Liver (tissue), 3 donors: Measurements from ENCODE around the gene NLRP11.

Source experiments
- FOXA1 ChIP-seq: IDR thresholded peaks from 2 replicates; pipeline ENCODE4 v1.6.1; 2016; ENCODE audit warnings: antibody characterized with exemption
- FOXA2 ChIP-seq: IDR thresholded peaks from 2 replicates; pipeline ENCODE4 v1.6.1; 2016; ENCODE audit warnings: antibody characterized with exemption
- RAD21 ChIP-seq, 2 donors: IDR thresholded peaks; 2 replicates each; pipeline ENCODE4 v1.6.1; 2016; ENCODE audit warnings: antibody characterized with exemption in 2 of 2, mild to moderate bottlenecking in 2 of 2
- YY1 ChIP-seq: IDR thresholded peaks from 2 replicates; pipeline ENCODE4 v1.6.1; 2016; ENCODE audit warnings: antibody characterized with exemption, mild to moderate bottlenecking
- TF ChIP-seq, protein P1 (sequence below): fragments of 150-350 bp; IDR thresholded peaks from 2 replicates; pipeline ENCODE4 v1.5.1; 2017; ENCODE audit warnings: improper control_type of control experiment, low read depth, low read length; ENCODE audit not compliant: missing input control
- TF ChIP-seq, protein P2 (sequence below): IDR thresholded peaks from 2 replicates; pipeline ENCODE4 v1.6.1; 2016; ENCODE audit warnings: antibody characterized with exemption, mild to moderate bottlenecking
- TF ChIP-seq, protein P3 (sequence below): IDR thresholded peaks from 2 replicates; pipeline ENCODE4 v1.6.1; 2016; ENCODE audit warnings: antibody characterized with exemption
- TF ChIP-seq, protein P4 (sequence below): IDR thresholded peaks from 2 replicates; pipeline ENCODE4 v1.6.1; 2016; ENCODE audit warnings: antibody characterized with exemption
- donor health status: healthy.
- donor health status: healthy.

DNA sequence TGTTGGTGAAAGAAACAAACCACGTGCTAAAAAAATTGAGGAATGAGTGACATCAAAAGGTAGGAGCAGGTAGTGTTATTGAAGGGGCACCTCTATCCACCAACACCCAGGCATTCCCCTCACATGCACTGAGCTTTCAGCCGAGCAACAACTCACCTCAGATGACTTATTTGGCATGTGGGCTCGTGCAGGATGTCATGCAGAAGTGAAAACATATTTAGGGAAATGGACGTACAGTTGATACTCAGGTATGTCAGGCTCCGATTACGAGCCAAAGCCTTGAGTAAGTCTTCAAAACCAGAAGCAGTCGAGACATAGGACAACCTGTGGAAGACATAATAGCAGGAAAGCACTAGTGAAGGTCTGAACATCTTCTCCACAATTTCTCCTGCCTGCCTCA, 30.4 kb downstream of the NLRP11 start:
- TF ChIP-seq, protein P1, sequence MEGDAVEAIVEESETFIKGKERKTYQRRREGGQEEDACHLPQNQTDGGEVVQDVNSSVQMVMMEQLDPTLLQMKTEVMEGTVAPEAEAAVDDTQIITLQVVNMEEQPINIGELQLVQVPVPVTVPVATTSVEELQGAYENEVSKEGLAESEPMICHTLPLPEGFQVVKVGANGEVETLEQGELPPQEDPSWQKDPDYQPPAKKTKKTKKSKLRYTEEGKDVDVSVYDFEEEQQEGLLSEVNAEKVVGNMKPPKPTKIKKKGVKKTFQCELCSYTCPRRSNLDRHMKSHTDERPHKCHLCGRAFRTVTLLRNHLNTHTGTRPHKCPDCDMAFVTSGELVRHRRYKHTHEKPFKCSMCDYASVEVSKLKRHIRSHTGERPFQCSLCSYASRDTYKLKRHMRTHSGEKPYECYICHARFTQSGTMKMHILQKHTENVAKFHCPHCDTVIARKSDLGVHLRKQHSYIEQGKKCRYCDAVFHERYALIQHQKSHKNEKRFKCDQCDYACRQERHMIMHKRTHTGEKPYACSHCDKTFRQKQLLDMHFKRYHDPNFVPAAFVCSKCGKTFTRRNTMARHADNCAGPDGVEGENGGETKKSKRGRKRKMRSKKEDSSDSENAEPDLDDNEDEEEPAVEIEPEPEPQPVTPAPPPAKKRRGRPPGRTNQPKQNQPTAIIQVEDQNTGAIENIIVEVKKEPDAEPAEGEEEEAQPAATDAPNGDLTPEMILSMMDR, result no peak
- TF ChIP-seq, protein P2, sequence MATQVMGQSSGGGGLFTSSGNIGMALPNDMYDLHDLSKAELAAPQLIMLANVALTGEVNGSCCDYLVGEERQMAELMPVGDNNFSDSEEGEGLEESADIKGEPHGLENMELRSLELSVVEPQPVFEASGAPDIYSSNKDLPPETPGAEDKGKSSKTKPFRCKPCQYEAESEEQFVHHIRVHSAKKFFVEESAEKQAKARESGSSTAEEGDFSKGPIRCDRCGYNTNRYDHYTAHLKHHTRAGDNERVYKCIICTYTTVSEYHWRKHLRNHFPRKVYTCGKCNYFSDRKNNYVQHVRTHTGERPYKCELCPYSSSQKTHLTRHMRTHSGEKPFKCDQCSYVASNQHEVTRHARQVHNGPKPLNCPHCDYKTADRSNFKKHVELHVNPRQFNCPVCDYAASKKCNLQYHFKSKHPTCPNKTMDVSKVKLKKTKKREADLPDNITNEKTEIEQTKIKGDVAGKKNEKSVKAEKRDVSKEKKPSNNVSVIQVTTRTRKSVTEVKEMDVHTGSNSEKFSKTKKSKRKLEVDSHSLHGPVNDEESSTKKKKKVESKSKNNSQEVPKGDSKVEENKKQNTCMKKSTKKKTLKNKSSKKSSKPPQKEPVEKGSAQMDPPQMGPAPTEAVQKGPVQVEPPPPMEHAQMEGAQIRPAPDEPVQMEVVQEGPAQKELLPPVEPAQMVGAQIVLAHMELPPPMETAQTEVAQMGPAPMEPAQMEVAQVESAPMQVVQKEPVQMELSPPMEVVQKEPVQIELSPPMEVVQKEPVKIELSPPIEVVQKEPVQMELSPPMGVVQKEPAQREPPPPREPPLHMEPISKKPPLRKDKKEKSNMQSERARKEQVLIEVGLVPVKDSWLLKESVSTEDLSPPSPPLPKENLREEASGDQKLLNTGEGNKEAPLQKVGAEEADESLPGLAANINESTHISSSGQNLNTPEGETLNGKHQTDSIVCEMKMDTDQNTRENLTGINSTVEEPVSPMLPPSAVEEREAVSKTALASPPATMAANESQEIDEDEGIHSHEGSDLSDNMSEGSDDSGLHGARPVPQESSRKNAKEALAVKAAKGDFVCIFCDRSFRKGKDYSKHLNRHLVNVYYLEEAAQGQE, result no peak
- TF ChIP-seq, protein P3, sequence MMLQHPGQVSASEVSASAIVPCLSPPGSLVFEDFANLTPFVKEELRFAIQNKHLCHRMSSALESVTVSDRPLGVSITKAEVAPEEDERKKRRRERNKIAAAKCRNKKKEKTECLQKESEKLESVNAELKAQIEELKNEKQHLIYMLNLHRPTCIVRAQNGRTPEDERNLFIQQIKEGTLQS, result no peak
- TF ChIP-seq, protein P4, sequence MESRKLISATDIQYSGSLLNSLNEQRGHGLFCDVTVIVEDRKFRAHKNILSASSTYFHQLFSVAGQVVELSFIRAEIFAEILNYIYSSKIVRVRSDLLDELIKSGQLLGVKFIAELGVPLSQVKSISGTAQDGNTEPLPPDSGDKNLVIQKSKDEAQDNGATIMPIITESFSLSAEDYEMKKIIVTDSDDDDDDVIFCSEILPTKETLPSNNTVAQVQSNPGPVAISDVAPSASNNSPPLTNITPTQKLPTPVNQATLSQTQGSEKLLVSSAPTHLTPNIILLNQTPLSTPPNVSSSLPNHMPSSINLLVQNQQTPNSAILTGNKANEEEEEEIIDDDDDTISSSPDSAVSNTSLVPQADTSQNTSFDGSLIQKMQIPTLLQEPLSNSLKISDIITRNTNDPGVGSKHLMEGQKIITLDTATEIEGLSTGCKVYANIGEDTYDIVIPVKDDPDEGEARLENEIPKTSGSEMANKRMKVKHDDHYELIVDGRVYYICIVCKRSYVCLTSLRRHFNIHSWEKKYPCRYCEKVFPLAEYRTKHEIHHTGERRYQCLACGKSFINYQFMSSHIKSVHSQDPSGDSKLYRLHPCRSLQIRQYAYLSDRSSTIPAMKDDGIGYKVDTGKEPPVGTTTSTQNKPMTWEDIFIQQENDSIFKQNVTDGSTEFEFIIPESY, result no peak
- TF ChIP-seq RAD21 (IDR thresholded peaks at IDR 0.05), result peak in 1 of 2 donors; percentile 8
- TF ChIP-seq YY1, result no peak
- no peak for TF ChIP-seq FOXA2
- TF ChIP-seq FOXA1, result no peak
